Lower leg skin (tissue), 4 donors: Measurements from ENCODE around the gene SASH1. TPM values are rescaled to one million over a fixed set of nuclear protein-coding genes. Genes with fewer than 3 reads are reported as not detected.

ENCODE experiments used
- DNase-seq, 2 donors: peaks; one replicate each; pipeline ENCODE4 v3.0.0-alpha.2; 2019; ENCODE audit warnings: low spot score in 2 of 2
- H3K4me3 ChIP-seq: fragments of 200-600 bp; sonication (generic); 2 replicates; pipeline ENCODE4 v1.5.1; 2017; ENCODE audit warnings: mild to moderate bottlenecking, low read depth; ENCODE audit not compliant: poor library complexity, severe bottlenecking
- CTCF ChIP-seq, 3 donors: fragments of 450-650 bp; IDR thresholded peaks; one replicate each; pipeline ENCODE4 v1.5.1; 2016; ENCODE audit warnings: antibody characterized with exemption in 3 of 3, mild to moderate bottlenecking in 3 of 3, moderate library complexity in 2 of 3
- POLR2A ChIP-seq, 2 donors: fragments of 450-650 bp; IDR thresholded peaks; one replicate each; pipeline ENCODE4 v1.6.1; 2016 to 2017; ENCODE audit warnings: antibody characterized with exemption in 2 of 2, mild to moderate bottlenecking in 1 of 2, moderate library complexity in 1 of 2
- WGBS, 2 donors: methylation state at CpG; one replicate each; pipeline ENCODE4 v1.1.5; 2018; 5-methylcytosine and 5-hydroxymethylcytosine counted together
- intact Hi-C: fragments of 100-400 bp; cut with DNase I; formaldehyde crosslinking; loops from one replicate; pipeline ENCODE4 v1.15.0; 2023; ENCODE audit warnings: low total_unique reads
- total RNA-seq, 4 donors: library from RNA; depleted of rRNA; stranded (reverse); fragments of >200 nt; gene quantifications; one replicate each; pipeline ENCODE4 v1.1.0, GENCODE V29; 2016

Gene SASH1
- total RNA-seq, 4 donors from 2014 or later: 74.9 to 106 (median 91.5) TPM

GRCh38 chr6:148298683-148299082, 44.0 kb upstream of the SASH1 start:
- no peak for DNase-seq
- TF ChIP-seq POLR2A (IDR thresholded peaks at IDR 0.05) (no peak), CTCF (IDR thresholded peaks at IDR 0.05) (no peak)
- intact Hi-C loops: no loop called here
- H3K4me3 ChIP-seq: no peak overlapping the region

- no peak for DNase-seq
- WGBS, 2 donors: 95% methylated on average over 5 of the region's 5 CpGs
- no peak for TF ChIP-seq CTCF (IDR thresholded peaks at IDR 0.05)
- no peak for TF ChIP-seq POLR2A (IDR thresholded peaks at IDR 0.05)
- intact Hi-C loops: no loop called here
- H3K4me3 ChIP-seq: no peak overlapping the region
Observed at GRCh38 chr6:148303616-148304015, 39.0 kb upstream of the SASH1 start.

- TF ChIP-seq POLR2A (IDR thresholded peaks at IDR 0.05) (no peak), CTCF (IDR thresholded peaks at IDR 0.05) (no peak)
- DNase-seq: no peak
- WGBS, 2 donors: 87 to 90% methylated on average over 7 of the region's 7 CpGs
- intact Hi-C loops: no loop called here
- no peak overlapping the region for H3K4me3 ChIP-seq
Observed at GRCh38 chr6:148304976-148305375, 37.7 kb upstream of the SASH1 start.

GRCh38 chr6:148306286-148306685, 36.4 kb upstream of the SASH1 start:
- 96 to 100% methylated on average over 2 of the region's 2 CpGs for WGBS, 2 donors
- TF ChIP-seq POLR2A (IDR thresholded peaks at IDR 0.05): no peak
- TF ChIP-seq CTCF (IDR thresholded peaks at IDR 0.05): no peak
- no peak overlapping the region for H3K4me3 ChIP-seq
- intact Hi-C loops: no loop called here
- DNase-seq: no peak

GRCh38 chr6:148307405-148307804, 35.2 kb upstream of the SASH1 start:
- WGBS, 2 donors: 55 to 60% methylated on average over 2 of the region's 2 CpGs
- TF ChIP-seq POLR2A (IDR thresholded peaks at IDR 0.05): no peak
- TF ChIP-seq CTCF (IDR thresholded peaks at IDR 0.05): no peak
- DNase-seq: peak in 1 of 2 donors; percentile 47
- no peak overlapping the region for H3K4me3 ChIP-seq
- intact Hi-C loops: no loop called here

- intact Hi-C loops: no loop called here
- H3K4me3 ChIP-seq: no peak overlapping the region
- TF ChIP-seq CTCF (IDR thresholded peaks at IDR 0.05): no peak
- no peak for TF ChIP-seq POLR2A (IDR thresholded peaks at IDR 0.05)
- DNase-seq: no peak
Observed at GRCh38 chr6:148309301-148309700, 33.3 kb upstream of the SASH1 start.
